HG03520 (cell line): ENCODE data around the gene SNN.

Source experiments
- ATAC-seq: cut with Tn5 transposase; IDR thresholded peaks from one replicate; pipeline ENCODE4 v1.9.1; 2021; ENCODE audit warnings: mild to moderate bottlenecking, moderate library complexity; ENCODE audit not compliant: unreplicated experiment

SNN gene

GRCh38 chr16:11696266-11697012 lies 28.2 kb downstream of the SNN start:
- ATAC-seq: no peak

- ATAC-seq: no peak
These were observed 29.1 kb downstream of the SNN start for GRCh38 chr16:11697319-11697718.

DNA sequence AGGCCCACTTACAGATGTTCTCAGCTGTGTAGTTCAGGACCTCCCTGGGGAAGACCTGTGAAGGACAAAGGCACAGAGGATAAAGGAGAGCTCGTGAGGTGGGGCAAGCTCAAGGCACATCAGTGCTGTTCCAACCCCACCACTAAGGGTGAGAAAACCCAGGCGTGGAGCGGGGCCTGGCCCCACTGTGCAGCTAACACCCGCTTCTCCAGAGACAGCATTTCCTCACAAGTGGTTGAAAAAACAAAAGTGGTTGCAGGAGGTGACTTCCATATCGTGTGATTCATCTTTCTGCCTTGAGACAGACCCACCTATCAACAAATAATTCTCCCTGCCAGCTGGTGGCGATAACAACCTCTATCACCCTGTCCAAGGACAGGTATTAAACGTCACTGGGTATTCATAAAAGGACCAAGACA lies 30.0 kb downstream of the SNN start:
- no peak for ATAC-seq

DNA sequence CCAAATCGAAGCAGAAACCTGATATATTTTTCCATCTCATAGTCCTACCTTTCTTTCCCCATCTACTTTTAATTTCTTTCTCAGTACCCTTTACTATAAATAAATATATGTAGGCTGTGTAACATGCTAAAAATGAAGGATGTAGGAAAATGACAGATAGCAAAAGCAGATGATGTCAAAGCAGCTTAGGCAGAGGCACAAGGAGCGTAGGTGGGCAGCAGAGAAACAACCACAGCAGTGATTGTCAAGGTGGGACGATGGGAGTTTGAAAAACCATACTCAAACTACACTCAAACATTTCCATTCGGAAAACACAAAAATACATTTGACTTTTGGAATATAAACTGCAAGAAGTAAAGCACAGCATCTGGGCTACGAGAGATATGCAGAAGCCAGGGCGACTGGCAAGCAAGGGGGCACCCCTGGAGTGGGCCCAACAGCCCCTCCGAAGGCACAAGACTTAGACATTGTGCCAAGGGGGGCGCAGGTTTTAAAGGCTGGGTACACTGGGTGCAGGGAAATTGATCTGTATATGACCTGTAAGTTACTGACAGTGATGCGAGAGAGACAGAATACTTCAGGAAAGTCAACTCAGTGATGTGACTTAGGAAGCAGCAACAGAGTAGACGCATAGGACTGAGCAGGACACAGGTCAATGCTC lies 31.1 kb downstream of the SNN start:
- ATAC-seq: no peak

DNA sequence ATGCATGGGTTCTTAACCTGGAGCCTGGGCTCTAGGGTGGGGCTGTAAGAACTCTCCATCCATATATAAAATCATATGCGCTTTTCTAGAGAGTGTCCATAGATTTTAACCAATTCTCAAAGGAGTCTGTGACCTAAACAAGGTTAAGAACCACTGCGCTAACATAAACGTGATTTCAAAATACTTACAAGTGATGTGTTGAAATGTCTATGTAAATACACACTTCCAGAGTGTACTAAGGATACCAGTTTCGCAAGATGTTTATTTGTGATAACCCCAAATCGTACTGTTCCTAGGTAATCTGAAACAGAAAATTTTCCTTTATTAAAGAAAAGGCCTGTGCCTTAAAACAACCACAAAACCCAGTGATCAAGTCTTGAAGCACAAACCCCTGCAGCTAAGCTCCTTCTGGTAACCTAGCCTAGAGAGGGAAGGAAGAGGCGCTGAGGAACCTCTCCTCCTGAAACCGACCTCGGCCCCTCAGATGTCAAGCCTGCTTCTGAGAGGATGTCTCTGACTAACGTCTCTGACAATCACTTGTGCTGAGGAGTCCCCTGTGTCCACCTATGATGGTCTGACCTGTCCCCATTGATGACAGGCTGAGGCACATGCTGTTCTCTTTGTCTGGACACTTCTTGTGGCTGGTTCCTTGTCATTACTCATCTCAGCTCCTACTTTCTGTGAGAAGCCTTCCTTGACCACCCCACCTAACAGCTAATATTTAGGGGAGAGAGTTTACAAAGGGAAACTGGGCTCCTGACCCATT lies 32.2 kb downstream of the SNN start:
- ATAC-seq: no peak

GRCh38 chr16:11705311-11706025 lies 37.2 kb downstream of the SNN start:
- no peak for ATAC-seq

GRCh38 chr16:11706180-11706742 lies 38.0 kb downstream of the SNN start:
- no peak for ATAC-seq

- no peak for ATAC-seq
These were observed 39.5 kb downstream of the SNN start for GRCh38 chr16:11707679-11708197.

GRCh38 chr16:11708421-11708820 lies 40.2 kb downstream of the SNN start:
- no peak for ATAC-seq

- ATAC-seq: no peak
These were observed 43.4 kb downstream of the SNN start for GRCh38 chr16:11711662-11712061.

DNA sequence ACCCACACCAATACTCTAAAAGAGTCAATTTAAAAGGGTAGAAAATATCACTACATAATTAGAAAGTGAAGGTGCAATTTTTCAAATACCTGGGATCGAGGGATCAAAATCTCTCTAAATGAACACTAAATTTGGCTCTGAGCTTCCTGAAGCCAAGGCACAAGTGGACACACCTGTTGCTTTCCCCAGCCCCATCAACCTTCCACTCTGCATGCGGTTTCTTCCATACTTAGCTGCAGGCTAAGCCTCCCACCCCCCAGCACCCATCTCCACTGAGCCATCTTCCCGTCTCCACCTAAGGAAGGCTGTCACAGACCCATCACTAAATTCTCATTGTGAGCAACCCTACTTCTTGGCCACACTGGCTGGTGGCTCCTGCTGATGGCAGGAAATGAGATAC lies 43.9 kb downstream of the SNN start:
- ATAC-seq: no peak

DNA sequence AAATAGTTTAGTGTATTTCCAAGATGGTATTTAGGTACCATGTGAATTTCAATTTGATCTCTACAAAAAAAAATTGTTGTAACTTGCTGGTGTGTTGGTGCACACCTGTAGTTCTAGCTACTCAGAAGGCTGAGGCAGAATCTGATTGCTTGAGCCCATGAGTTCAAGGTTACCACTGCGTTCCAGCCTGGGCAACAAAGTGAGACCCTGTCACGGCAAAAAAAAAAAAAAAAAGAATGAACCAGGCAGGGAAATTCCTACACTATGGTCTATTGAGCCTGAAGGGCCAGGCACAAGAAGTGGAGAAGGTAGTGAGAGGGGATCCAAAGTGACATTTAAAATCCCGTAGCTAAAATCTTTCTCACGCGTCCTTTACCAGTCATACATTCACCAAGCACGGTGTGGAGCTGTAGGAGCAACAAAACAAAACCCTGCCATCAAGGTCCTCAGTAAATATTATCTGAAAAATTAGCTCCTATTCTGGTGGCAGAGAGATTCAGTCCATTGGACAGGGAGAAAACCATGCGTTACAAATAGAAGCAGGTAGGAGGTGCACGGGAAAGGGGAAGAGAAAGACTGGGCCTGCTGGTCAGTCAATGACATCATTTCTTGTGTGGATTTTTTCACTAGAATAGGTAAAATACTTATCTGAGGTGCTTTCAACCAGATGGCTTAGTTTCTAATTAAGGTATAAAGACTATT lies 47.1 kb downstream of the SNN start:
- ATAC-seq: no peak

- no peak for ATAC-seq
These were observed 48.1 kb downstream of the SNN start for GRCh38 chr16:11716336-11716735.

- no peak for ATAC-seq
These were observed 49.6 kb downstream of the SNN start for GRCh38 chr16:11717811-11718210.

- ATAC-seq: no peak
These were observed 50.9 kb downstream of the SNN start for GRCh38 chr16:11719171-11719570.

GRCh38 chr16:11719762-11720161 lies 51.5 kb downstream of the SNN start:
- no peak for ATAC-seq

DNA sequence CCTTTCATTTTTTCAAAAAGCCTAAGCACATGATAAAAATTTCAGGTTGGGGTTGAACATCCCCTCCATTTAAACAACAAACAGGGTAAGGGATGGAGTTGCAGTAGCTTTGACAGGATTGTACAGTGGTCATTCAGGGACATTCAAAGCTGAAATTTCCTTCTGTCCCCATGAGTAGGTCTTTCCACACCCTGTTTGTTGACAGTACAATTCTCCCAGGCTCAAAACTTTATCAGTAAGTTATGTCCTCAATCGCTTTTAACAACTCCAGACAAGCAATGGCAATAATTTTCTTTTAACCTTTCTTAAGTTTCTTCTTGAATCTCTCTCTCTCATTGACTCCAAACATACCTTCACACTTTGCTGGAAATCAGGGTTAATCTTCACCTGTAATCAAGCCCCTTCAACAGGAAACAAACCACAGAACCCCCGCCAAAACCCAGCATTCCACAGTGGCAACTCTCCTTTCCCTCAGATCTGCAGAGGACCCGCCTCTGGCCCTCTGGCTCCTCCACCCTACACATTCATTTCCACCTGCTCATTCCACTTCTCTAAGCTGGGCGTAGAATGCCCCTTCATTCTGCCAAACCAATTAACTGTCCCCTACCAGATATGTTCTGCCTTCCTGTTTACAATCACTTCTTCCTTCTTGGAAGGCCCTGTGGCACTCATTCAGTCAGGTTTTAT lies 53.7 kb downstream of the SNN start:
- ATAC-seq: no peak

DNA sequence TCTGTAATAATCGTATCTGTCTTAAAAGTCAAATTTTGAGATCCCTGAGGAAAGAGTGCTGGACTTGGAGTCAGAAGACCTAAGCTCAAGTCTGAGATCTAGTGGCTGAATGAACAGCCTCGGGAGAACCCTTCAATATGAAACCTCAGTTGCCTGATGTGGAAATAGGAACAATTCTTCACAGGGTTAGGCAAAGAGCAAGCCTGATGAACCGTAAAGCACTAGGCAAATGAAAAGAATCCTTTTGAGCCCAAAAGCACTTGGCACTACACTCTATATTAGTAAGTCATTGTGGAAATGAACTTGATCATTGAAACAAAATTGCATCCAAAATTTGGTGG lies 54.2 kb downstream of the SNN start:
- no peak for ATAC-seq

- ATAC-seq: no peak
These were observed 57.2 kb downstream of the SNN start for GRCh38 chr16:11725457-11725856.

DNA sequence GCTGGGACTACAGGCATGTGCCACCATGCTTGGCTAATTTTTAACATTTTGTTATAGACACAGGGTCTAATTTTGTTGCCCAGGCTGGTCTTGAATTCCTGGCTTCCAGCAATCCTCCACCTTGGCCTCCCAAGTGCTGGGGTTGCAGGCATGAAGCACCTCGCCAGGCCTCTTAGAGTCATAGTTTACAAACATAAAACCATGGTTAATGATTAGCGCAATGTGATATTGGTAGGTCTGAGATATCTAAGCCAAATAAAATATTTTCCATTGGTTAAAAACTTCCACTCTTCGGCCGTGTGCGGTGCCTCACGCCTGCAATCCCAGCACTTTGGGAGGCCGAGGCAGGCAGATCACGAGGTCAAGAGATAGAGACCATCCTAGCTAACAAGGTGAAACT lies 57.8 kb downstream of the SNN start:
- ATAC-seq: no peak
